HepG2 (cell line): Measurements from ENCODE around the gene HS3ST3B1. TPM values are rescaled to one million over a fixed set of nuclear protein-coding genes. Genes with fewer than 3 reads are reported as not detected.

Experiments
- GMEB2 ChIP-seq: IDR thresholded peaks from 2 replicates; pipeline ENCODE4 v1.6.1; 2016; ENCODE audit warnings: missing biosample characterization, missing genetic modification reagents, low read depth
- HNRNPH1 ChIP-seq: fragments of 200-400 bp; formaldehyde crosslinking; optimal IDR thresholded peaks from 2 replicates; pipeline ENCODE3; 2017; ENCODE audit warnings: mild to moderate bottlenecking, low read depth, low read length
- KIAA2018 ChIP-seq: sonication (generic); formaldehyde crosslinking; IDR thresholded peaks from 2 replicates; pipeline ENCODE4 v1.5.0; 2020; ENCODE audit warnings: mild to moderate bottlenecking, missing genetic modification reagents, borderline replicate concordance
- SMARCE1 ChIP-seq: fragments of 450-650 bp; IDR thresholded peaks from 2 replicates; pipeline ENCODE4 v1.6.1; 2017; ENCODE audit warnings: borderline replicate concordance
- TBL1XR1 ChIP-seq: fragments of 150-350 bp; IDR thresholded peaks from 2 replicates; pipeline ENCODE4 v1.6.1; 2014; ENCODE audit warnings: borderline replicate concordance, low read length; ENCODE audit not compliant: partially characterized antibody
- ZBTB37 ChIP-seq: sonication (generic); formaldehyde crosslinking; IDR thresholded peaks from 2 replicates; pipeline ENCODE4 v1.4.0; 2020; ENCODE audit warnings: mild to moderate bottlenecking, missing genetic modification reagents
- ZC3H4 ChIP-seq: sonication (generic); formaldehyde crosslinking; IDR thresholded peaks from 2 replicates; pipeline ENCODE4 v1.4.0; 2020; ENCODE audit warnings: missing genetic modification reagents, borderline replicate concordance
- ZNF432 ChIP-seq: sonication (generic); formaldehyde crosslinking; IDR thresholded peaks from 2 replicates; pipeline ENCODE4 v1.5.0; 2020; ENCODE audit warnings: missing genetic modification reagents, mild to moderate bottlenecking, borderline replicate concordance
- ZNF570 ChIP-seq: sonication (generic); formaldehyde crosslinking; IDR thresholded peaks from 2 replicates; pipeline ENCODE4 v1.4.0; 2020; ENCODE audit warnings: mild to moderate bottlenecking, missing genetic modification reagents, borderline replicate concordance
- ZNF790 ChIP-seq: sonication (generic); formaldehyde crosslinking; IDR thresholded peaks from 2 replicates; pipeline ENCODE4 v1.8.0; 2022; ENCODE audit warnings: missing genetic modification reagents, mild to moderate bottlenecking, borderline replicate concordance
- polyA plus RNA-seq, 8 experiments: library from polyadenylated mRNA; depleted of rRNA in 3 of 8; stranded (reverse) in 7 of 8; unstranded in 1 of 8; fragments of >200 nt; fragmentation: Illumina TruSeq in 4 of 8; extraction: Trizol in 4 of 8; gene quantifications; 2 replicates each; pipeline versions ENCODE4 v1.2.1 to v1.2.3, GENCODE V29; 2011 to 2016; ENCODE audit warnings: low read depth in 4 of 8, missing spikeins in 1 of 8, mixed read lengths in 1 of 8; ENCODE audit not compliant: insufficient read depth in 1 of 8
- total RNA-seq, 5 experiments: library from RNA; depleted of rRNA; stranded (reverse); fragments of >200 nt; fragmentation: Illumina TruSeq; extraction: Trizol; gene quantifications; 2 replicates each; pipeline ENCODE4 v1.2.3, GENCODE V29; 2016; ENCODE audit warnings: low read depth in 1 of 5
- TF ChIP-seq, protein P1 (sequence below): sonication (generic); formaldehyde crosslinking; IDR thresholded peaks from 2 replicates; pipeline ENCODE4 v1.4.0; 2020; ENCODE audit warnings: missing genetic modification reagents, borderline replicate concordance
- TF ChIP-seq, protein P2 (sequence below): sonication (generic); formaldehyde crosslinking; IDR thresholded peaks from 2 replicates; pipeline ENCODE4 v1.5.1; 2020; ENCODE audit warnings: missing genetic modification reagents, mild to moderate bottlenecking, borderline replicate concordance

Gene HS3ST3B1
- total and polyA plus RNA-seq, 2 of the 13 experiments (the other 11 are each of a cell fraction or from before 2014, with no cell fraction given), result 15.7 to 39.5 TPM

DNA sequence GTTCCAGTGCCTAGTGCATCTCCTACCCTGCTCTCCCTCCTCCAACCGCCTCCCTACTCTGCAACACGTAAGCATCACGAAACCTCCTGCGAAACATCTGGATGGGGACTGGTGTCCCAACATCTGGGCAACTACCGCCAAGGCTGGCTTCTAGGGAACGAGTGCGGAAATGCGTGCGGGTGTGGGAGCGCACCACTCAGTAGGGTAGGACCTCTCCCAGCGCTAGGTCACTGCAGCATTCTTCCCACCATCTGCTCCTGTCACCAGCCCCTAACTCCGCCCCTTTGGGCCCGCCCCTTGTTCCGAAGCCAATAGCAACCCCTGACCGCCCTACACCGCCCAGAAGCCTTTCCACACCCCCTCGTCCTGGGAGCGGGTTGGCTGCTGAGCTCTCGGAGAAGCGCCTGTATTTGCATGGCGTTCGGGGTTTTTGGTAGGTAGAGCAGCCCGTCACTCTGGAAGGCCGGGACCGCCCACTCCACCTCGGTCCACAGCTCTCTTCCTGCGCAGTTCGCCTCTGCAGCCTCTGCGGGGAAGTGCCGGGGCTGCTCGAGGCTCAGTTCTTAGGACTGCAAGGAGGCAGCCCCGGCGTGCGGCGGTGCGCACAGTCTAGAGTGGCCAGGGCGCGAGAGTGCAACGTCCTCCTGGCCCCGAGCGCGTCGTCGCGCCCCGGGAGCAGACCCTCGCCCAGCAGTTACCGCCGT, at the start of gene HS3ST3B1 (continued):
- TF ChIP-seq, protein P1, sequence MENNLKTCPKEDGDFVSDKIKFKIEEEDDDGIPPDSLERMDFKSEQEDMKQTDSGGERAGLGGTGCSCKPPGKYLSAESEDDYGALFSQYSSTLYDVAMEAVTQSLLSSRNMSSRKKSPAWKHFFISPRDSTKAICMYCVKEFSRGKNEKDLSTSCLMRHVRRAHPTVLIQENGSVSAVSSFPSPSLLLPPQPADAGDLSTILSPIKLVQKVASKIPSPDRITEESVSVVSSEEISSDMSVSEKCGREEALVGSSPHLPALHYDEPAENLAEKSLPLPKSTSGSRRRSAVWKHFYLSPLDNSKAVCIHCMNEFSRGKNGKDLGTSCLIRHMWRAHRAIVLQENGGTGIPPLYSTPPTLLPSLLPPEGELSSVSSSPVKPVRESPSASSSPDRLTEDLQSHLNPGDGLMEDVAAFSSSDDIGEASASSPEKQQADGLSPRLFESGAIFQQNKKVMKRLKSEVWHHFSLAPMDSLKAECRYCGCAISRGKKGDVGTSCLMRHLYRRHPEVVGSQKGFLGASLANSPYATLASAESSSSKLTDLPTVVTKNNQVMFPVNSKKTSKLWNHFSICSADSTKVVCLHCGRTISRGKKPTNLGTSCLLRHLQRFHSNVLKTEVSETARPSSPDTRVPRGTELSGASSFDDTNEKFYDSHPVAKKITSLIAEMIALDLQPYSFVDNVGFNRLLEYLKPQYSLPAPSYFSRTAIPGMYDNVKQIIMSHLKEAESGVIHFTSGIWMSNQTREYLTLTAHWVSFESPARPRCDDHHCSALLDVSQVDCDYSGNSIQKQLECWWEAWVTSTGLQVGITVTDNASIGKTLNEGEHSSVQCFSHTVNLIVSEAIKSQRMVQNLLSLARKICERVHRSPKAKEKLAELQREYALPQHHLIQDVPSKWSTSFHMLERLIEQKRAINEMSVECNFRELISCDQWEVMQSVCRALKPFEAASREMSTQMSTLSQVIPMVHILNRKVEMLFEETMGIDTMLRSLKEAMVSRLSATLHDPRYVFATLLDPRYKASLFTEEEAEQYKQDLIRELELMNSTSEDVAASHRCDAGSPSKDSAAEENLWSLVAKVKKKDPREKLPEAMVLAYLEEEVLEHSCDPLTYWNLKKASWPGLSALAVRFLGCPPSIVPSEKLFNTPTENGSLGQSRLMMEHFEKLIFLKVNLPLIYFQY, result no peak
- no peak for TF ChIP-seq GMEB2
- TF ChIP-seq ZNF432 (CRISPR knock-in tag), result no peak
- TF ChIP-seq ZBTB37 (CRISPR knock-in tag), result no peak
- no peak for TF ChIP-seq HNRNPH1
- TF ChIP-seq, protein P2, sequence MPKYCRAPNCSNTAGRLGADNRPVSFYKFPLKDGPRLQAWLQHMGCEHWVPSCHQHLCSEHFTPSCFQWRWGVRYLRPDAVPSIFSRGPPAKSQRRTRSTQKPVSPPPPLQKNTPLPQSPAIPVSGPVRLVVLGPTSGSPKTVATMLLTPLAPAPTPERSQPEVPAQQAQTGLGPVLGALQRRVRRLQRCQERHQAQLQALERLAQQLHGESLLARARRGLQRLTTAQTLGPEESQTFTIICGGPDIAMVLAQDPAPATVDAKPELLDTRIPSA (CRISPR knock-in tag), result no peak
- no peak for TF ChIP-seq KIAA2018 (CRISPR knock-in tag)
- TF ChIP-seq TBL1XR1, result no peak
- no peak for TF ChIP-seq ZNF570
- TF ChIP-seq ZNF790 (CRISPR knock-in tag), result 0 out of 2 replicates have a peak, but pooled peaks have one; percentile 81
- TF ChIP-seq SMARCE1, result no peak
- no peak for TF ChIP-seq ZC3H4 (CRISPR knock-in tag)
